IMR-90 (cell line): ENCODE results near the gene RBPJL. TPM values are rescaled to one million over a fixed set of nuclear protein-coding genes. Genes with fewer than 3 reads are reported as not detected.

Experiments
- ATAC-seq: fragments of 200-7000 bp; cut with Tn5 transposase; 2 replicates; pipeline ENCODE4 v1.9.1; 2020; ENCODE audit warnings: low read depth, mild to moderate bottlenecking, moderate library complexity
- BruUV-seq: library from RNA; stranded (reverse); fragments of 400-500 nt; replicated peaks from 2 replicates; lab custom pipeline; 2021; lab: Mats Ljungman, UMichigan
- CTCF ChIA-PET: fragments of 300-600 bp; formaldehyde crosslinking; extraction: SDS; loops from one replicate; lab custom pipeline; 2021; ENCODE audit warnings: antibody characterized with exemption; lab: Yijun Ruan, JAX
- POLR2A ChIA-PET: fragments of 300-600 bp; sonication (Branson Sonifier 250); formaldehyde crosslinking; loops from one replicate; lab custom pipeline; 2022; ENCODE audit warnings: antibody characterized with exemption; ENCODE audit not compliant: unreplicated experiment; lab: Charles Lee
- DNase-seq: peaks from one replicate; pipeline ENCODE4 v3.0.0; 2013
- H2AFZ ChIP-seq: replicated peaks from 2 replicates; pipeline ENCODE3; 2013; ENCODE audit warnings: low read length, mild to moderate bottlenecking; ENCODE audit not compliant: poor library complexity
- H2AK5ac ChIP-seq: 2 replicates; pipeline ENCODE4 v1.6.1; 2013; ENCODE audit warnings: low read depth, low read length, inconsistent platforms
- H2AK9ac ChIP-seq: replicated peaks from 2 replicates; pipeline ENCODE3; 2013; ENCODE audit warnings: mild to moderate bottlenecking, low read depth, low read length, moderate library complexity; ENCODE audit not compliant: poor library complexity
- H2BK120ac ChIP-seq: 2 replicates; pipeline ENCODE4 v1.6.1; 2013; ENCODE audit warnings: low read depth, low read length, inconsistent platforms
- H2BK15ac ChIP-seq: 3 replicates; pipeline ENCODE4 v1.6.1; 2013; ENCODE audit warnings: low read depth, low read length, inconsistent platforms
- H2BK20ac ChIP-seq: 2 replicates; pipeline ENCODE4 v1.6.1; 2013; ENCODE audit warnings: low read depth, mild to moderate bottlenecking, inconsistent platforms, low read length, moderate library complexity
- H2BK5ac ChIP-seq: 2 replicates; pipeline ENCODE4 v1.6.1; 2013; ENCODE audit warnings: mild to moderate bottlenecking, low read depth, low read length, inconsistent platforms; ENCODE audit not compliant: poor library complexity, severe bottlenecking
- H3K14ac ChIP-seq: replicated peaks from 2 replicates; pipeline ENCODE4 v1.6.1; 2013; ENCODE audit warnings: low read depth, low read length, inconsistent platforms
- H3K18ac ChIP-seq: 2 replicates; pipeline ENCODE4 v1.6.1; 2013; ENCODE audit warnings: low read depth, low read length, control low read depth
- H3K23ac ChIP-seq: 2 replicates; pipeline ENCODE4 v1.6.1; 2013; ENCODE audit warnings: low read depth, low read length, inconsistent platforms
- H3K27ac ChIP-seq: 2 replicates; pipeline ENCODE4 v1.5.1; 2013; ENCODE audit warnings: mild to moderate bottlenecking, control low read depth, low read length; ENCODE audit not compliant: insufficient read depth
- H3K27me3 ChIP-seq: 2 replicates; pipeline ENCODE4 v1.6.1; 2013; ENCODE audit warnings: low read length; ENCODE audit not compliant: control insufficient read depth, insufficient read depth
- H3K36me3 ChIP-seq: 2 replicates; pipeline ENCODE4 v1.6.1; 2013; ENCODE audit warnings: low read length, mixed read lengths; ENCODE audit not compliant: control insufficient read depth, insufficient read depth
- H3K4ac ChIP-seq: 2 replicates; pipeline ENCODE4 v1.6.1; 2013; ENCODE audit warnings: low read depth, low read length, inconsistent platforms
- H3K4me1 ChIP-seq: 2 replicates; pipeline ENCODE4 v1.6.1; 2013; ENCODE audit warnings: low read length, mixed read lengths; ENCODE audit not compliant: control insufficient read depth, insufficient read depth
- H3K4me2 ChIP-seq: 2 replicates; pipeline ENCODE4 v1.6.1; 2013; ENCODE audit warnings: low read depth, mild to moderate bottlenecking, control low read depth, low read length, moderate library complexity
- H3K4me3 ChIP-seq: 2 replicates; pipeline ENCODE4 v1.5.1; 2013; ENCODE audit warnings: low read depth, mild to moderate bottlenecking, control low read depth, low read length, moderate library complexity; ENCODE audit not compliant: insufficient read depth
- H3K56ac ChIP-seq: 2 replicates; pipeline ENCODE4 v1.6.1; 2013; ENCODE audit warnings: low read length, inconsistent platforms; ENCODE audit not compliant: insufficient read depth; ENCODE audit errors: extremely low read depth
- H3K79me1 ChIP-seq, 2 experiments: 2 replicates each; pipeline ENCODE4 v1.6.1; 2013; ENCODE audit warnings: low read length in 2 of 2, inconsistent platforms in 1 of 2, low read depth in 1 of 2
- H3K9ac ChIP-seq: 2 replicates; pipeline ENCODE4 v1.6.1; 2013; ENCODE audit warnings: low read depth, low read length, control low read depth
- H3K9me1 ChIP-seq: 2 replicates; pipeline ENCODE4 v1.6.1; 2013; ENCODE audit warnings: low read length, inconsistent platforms; ENCODE audit not compliant: insufficient read depth
- H3K9me3 ChIP-seq: 2 replicates; pipeline ENCODE4 v1.6.1; 2013; ENCODE audit warnings: low read length; ENCODE audit not compliant: control insufficient read depth, insufficient read depth
- H4K20me1 ChIP-seq: 2 replicates; pipeline ENCODE4 v1.6.1; 2013; ENCODE audit warnings: low read length, inconsistent platforms; ENCODE audit not compliant: insufficient read depth
- H4K5ac ChIP-seq: 2 replicates; pipeline ENCODE4 v1.6.1; 2013; ENCODE audit warnings: mild to moderate bottlenecking, low read depth, low read length, control low read depth
- H4K8ac ChIP-seq, 2 experiments: 2 replicates each; pipeline ENCODE4 v1.6.1; 2013; ENCODE audit warnings: low read depth in 2 of 2, low read length in 2 of 2, control low read depth in 1 of 2, inconsistent platforms in 1 of 2
- H4K91ac ChIP-seq: 2 replicates; pipeline ENCODE4 v1.6.1; 2013; ENCODE audit warnings: low read depth, low read length, inconsistent platforms; ENCODE audit not compliant: insufficient read depth
- CEBPB ChIP-seq: IDR thresholded peaks from 2 replicates; pipeline ENCODE4 v1.6.1; 2012; ENCODE audit warnings: low read depth, low read length, improper control_type of control experiment
- CHD1 ChIP-seq: IDR thresholded peaks from 2 replicates; pipeline ENCODE4 v1.6.1; 2012; ENCODE audit warnings: low read depth, low read length, improper control_type of control experiment
- CTCF ChIP-seq: conservative IDR thresholded peaks from 2 replicates; pipeline ENCODE4 v1.5.1; 2012; ENCODE audit warnings: mild to moderate bottlenecking, low read depth, low read length, improper control_type of control experiment
- FOS ChIP-seq: fragments of 150-350 bp; IDR thresholded peaks from 2 replicates; pipeline ENCODE4 v1.6.1; 2016; ENCODE audit warnings: low read depth, low read length
- MAZ ChIP-seq: IDR thresholded peaks from 2 replicates; pipeline ENCODE4 v1.6.1; 2012; ENCODE audit warnings: low read depth, mild to moderate bottlenecking, low read length, improper control_type of control experiment, moderate library complexity, borderline replicate concordance
- MXI1 ChIP-seq: IDR thresholded peaks from 2 replicates; pipeline ENCODE4 v1.6.1; 2012; ENCODE audit warnings: low read depth, mild to moderate bottlenecking, low read length, moderate library complexity, borderline replicate concordance
- NFE2L2 ChIP-seq: fragments of 150-350 bp; IDR thresholded peaks from 2 replicates; pipeline ENCODE4 v1.6.1; 2016; ENCODE audit warnings: low read depth, mild to moderate bottlenecking, low read length
- POLR2A ChIP-seq: IDR thresholded peaks from 2 replicates; pipeline ENCODE4 v1.6.1; 2012; ENCODE audit warnings: mild to moderate bottlenecking, low read depth, low read length
- RAD21 ChIP-seq: IDR thresholded peaks from 2 replicates; pipeline ENCODE4 v1.6.1; 2012; ENCODE audit warnings: low read length, improper control_type of control experiment
- RFX5 ChIP-seq: IDR thresholded peaks from 2 replicates; pipeline ENCODE4 v1.8.0; 2012; ENCODE audit warnings: low read depth, mild to moderate bottlenecking, low read length, moderate library complexity
- SMC3 ChIP-seq: fragments of 150-350 bp; IDR thresholded peaks from 2 replicates; pipeline ENCODE4 v1.6.1; 2016; ENCODE audit warnings: low read depth, mild to moderate bottlenecking, antibody characterized with exemption, low read length, moderate library complexity
- USF2 ChIP-seq: fragments of 150-350 bp; IDR thresholded peaks from 2 replicates; pipeline ENCODE4 v1.6.1; 2017; ENCODE audit warnings: mild to moderate bottlenecking, antibody characterized with exemption, low read length, low read depth
- WGBS, 2 experiments: methylation state at CpG; one replicate each; pipeline versions ENCODE4 v1.1.5 to v1.1.7; 2013; ENCODE audit warnings: missing lambda C conversion rate in 2 of 2; ENCODE audit not compliant: insufficient read length in 1 of 2; ENCODE audit errors: extremely low coverage in 2 of 2; 5-methylcytosine and 5-hydroxymethylcytosine counted together
- dilution Hi-C: fragments of 300-500 bp; cut with HindIII; formaldehyde crosslinking; loops from one replicate; pipeline ENCODE4 v1.14.3; 2018; ENCODE audit warnings: low sequenced_read_pairs; ENCODE audit not compliant: unreplicated experiment
- in situ Hi-C: fragments of 300-500 bp; cut with MboI; formaldehyde crosslinking; loops from 3 replicates; pipeline ENCODE4 v1.14.3; 2019; ENCODE audit warnings: low sequenced_read_pairs, inconsistent platforms, mixed read lengths
- intact Hi-C: fragments of 100-400 bp; cut with micrococcal nuclease; formaldehyde crosslinking; loops from 2 replicates; pipeline ENCODE4 v1.10.0; 2022
- polyA plus RNA-seq, 3 experiments: library from polyadenylated mRNA; depleted of rRNA; stranded (reverse); fragments of >200 nt; gene quantifications; 2 replicates each; pipeline ENCODE4 v1.2.3, GENCODE V29; 2012; ENCODE audit warnings: low replicate concordance in 1 of 3
- total RNA-seq: library from RNA; depleted of rRNA; stranded (reverse); fragments of >200 nt; gene quantifications from 2 replicates; pipeline ENCODE4 v1.2.3, GENCODE V29; 2012

Gene RBPJL
- total and polyA plus RNA-seq, 2 of the 4 experiments (the other 2 are of a cell fraction), result not detected

- Histone ChIP-seq H2BK120ac (no peak overlapping the region), H3K27ac (no peak overlapping the region), H2BK5ac (no peak overlapping the region), H4K20me1 (no peaks in the 10 kb centered on the region), H2AK9ac (no peak overlapping the region), H3K4me2 (no peak overlapping the region), H2BK20ac (no peak overlapping the region), H4K91ac (no peak overlapping the region), H3K18ac (no peak overlapping the region), H3K14ac (no peak overlapping the region), H3K9me1 (no peaks in the 10 kb centered on the region), H4K5ac (no peak overlapping the region), H3K4ac (no peak overlapping the region), H2AFZ (no peak overlapping the region), H2BK15ac (no peak overlapping the region), H3K9me3 (no peaks in the 10 kb centered on the region), H2AK5ac (no peak overlapping the region), H4K8ac (no peak overlapping the region), H3K9ac (no peak overlapping the region), H3K23ac (no peak overlapping the region), H3K36me3 (no peaks in the 10 kb centered on the region), H3K4me1 (no peaks in the 10 kb centered on the region), H3K4me3 (no peak overlapping the region), H3K56ac (no peak overlapping the region), H3K79me1 (no peaks in the 10 kb centered on the region), H3K27me3 (peaks cover 4% of the 10 kb centered on the region)
- ATAC-seq (no peak), DNase-seq (no peak)
- CTCF ChIA-PET, result no interaction called here
- intact Hi-C loops (no loop called here), dilution Hi-C loops (no loop called here), in situ Hi-C loops (no loop called here)
- no CpG with 5 or more reads among the region's 3 CpGs for WGBS, 2 experiments
- POLR2A ChIA-PET, result no interaction called here
- no peak for TF ChIP-seq CTCF
- no peak for TF ChIP-seq CHD1
- no peak for TF ChIP-seq FOS
- TF ChIP-seq SMC3, result no peak
- no peak for TF ChIP-seq POLR2A
- TF ChIP-seq RFX5, result no peak
- no peak for TF ChIP-seq USF2
- TF ChIP-seq MAZ, result no peak
- no peak for TF ChIP-seq MXI1
- no peak for TF ChIP-seq NFE2L2
- no peak for TF ChIP-seq RAD21
- TF ChIP-seq CEBPB, result no peak
- BruUV-seq, result no TSS peak
Observed at GRCh38 chr20:45269056-45269455, 37.6 kb upstream of the RBPJL start.
